DMS79 treated with DMSO at 0.1 percent for 48 hours (cell line): Measurements from ENCODE around the gene SELENOS.
A peak's percentile ranks its signal among the peaks of the same experiment; 100 is the strongest.

Experiments used
- DNase-seq: peaks from one replicate; lab custom pipeline; 2025; lab: John Stamatoyannopoulos, UW

SELENOS gene

DNA sequence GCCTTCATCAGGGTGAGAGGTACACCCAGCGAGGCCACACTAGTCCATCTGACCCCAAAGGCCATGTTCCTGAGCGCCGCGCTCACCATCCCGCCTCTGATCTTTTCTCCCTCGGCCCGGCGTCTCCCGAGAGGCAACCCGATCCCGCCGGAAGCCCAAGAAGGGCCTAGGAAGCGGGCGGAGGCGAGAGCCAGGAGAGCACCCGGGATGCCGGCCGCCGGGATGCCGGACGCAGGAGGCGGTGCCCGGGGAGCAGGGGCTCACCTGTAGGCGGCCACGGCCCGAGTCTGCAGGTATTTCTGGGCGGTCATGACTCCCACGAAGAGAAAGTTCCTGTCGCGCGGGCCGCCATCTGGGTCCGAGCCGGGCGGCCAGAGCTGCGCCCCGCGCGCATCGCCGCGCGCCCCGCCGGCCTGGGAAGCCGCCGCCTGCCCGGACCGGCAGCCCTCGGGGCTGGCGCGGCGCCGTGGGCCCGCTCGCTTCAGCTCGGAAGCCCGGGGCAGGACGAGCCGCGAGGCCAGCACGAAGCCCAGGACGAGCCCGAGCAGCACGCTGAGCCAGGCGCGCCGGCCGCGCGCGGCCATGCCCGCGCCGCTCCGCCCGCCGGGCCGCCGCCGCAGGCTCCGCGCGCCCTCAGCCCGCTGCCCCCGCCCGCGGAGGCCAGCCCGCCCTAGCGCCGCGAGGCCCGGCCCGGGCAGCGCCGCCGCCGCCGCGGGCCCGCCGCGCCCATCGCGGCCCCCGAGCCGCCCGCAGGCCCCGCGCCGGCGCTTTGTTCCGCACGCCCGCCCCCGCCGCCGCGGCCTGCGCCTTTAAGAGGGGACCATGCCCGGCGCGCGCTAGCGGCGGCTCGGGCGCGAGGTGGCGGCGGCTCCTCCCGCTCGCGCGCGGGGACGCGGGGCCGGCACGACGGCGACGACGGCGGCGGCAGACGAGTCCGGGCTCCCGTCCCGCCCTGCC is 26.1 kb downstream of the SELENOS start:
- no peak for DNase-seq

DNA sequence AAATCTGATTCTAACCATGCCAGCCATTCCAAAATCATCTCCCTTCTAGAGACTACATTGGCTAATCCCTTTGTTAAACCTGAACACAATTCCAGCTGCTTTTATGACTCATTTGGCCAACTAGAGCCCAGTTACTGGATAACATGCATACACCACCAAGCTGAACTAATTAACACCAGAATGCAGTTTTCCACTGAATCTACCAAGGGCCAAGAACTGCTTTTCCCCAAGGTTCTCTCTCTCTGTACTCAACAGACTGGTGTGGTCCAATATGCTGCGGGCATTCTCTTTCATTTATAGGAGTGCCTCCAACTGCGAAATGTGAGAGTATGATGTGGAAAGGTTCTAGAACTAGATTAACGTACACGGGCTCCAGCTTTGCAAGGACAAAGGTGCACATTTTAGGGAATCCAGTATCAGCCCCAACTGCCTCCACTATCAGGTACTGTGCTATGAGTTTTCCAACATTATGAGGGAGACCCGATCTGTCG is 26.9 kb downstream of the SELENOS start:
- no peak for DNase-seq

DNA sequence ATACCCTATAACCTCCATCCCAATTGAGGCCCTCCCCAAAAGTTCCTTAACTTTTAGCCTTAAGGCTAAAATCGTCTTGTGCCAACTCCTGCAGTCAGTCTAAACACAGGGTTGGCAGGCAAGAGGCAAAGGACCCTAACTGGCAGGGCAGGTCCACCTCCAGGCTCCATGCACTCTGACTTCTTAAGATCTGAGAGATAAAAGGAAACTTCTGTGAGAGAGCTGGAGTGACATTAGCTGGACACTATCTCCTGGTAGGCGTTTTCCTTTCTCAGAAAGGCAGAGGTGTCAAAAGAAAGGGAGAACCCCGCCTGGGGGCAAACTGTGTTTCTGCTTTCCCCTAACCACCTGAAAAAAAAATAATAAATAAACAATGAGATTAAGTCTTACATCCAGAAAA is 29.0 kb downstream of the SELENOS start:
- no peak for DNase-seq

GRCh38 chr15:101246824-101247745 is 30.2 kb downstream of the SELENOS start:
- no peak for DNase-seq

- DNase-seq = no peak
Observed at GRCh38 chr15:101246391-101246790, 30.9 kb downstream of the SELENOS start.

DNA sequence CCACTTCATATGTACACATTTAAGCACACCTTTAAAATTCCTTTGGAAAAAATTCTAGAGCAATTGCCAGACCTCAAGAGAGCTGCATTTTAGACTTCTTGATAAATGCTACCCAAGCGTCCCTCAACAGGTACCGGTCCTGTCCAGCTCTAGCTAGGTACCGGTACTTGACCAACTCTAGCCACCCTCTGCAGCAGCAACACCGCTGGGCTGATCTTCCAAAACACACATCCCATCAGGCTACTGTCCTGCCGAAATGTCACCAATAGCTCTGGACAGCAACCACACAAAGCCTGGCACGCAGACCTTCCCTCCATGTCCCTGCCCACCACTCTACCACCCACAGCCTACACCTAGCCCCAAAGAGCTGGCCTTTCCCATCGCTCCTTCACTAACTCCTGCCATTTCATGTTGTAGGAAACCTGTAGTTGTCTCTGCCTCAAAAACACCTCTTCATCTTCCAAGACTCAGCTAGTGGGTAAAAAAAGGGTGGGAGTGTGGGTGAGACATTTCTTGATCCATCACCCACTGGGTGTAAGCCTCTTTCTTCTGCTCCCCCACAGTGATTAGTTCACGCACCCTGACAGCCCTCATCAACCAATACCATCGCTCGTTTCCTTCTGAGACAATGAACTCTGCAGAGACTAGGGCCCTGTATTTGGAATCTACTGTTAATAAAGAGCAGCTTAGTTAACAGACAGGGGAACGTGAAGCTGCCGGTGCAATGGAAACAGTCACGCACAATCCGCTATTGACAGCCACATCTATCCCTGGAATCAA is 32.2 kb downstream of the SELENOS start:
- DNase-seq = no peak

DNA sequence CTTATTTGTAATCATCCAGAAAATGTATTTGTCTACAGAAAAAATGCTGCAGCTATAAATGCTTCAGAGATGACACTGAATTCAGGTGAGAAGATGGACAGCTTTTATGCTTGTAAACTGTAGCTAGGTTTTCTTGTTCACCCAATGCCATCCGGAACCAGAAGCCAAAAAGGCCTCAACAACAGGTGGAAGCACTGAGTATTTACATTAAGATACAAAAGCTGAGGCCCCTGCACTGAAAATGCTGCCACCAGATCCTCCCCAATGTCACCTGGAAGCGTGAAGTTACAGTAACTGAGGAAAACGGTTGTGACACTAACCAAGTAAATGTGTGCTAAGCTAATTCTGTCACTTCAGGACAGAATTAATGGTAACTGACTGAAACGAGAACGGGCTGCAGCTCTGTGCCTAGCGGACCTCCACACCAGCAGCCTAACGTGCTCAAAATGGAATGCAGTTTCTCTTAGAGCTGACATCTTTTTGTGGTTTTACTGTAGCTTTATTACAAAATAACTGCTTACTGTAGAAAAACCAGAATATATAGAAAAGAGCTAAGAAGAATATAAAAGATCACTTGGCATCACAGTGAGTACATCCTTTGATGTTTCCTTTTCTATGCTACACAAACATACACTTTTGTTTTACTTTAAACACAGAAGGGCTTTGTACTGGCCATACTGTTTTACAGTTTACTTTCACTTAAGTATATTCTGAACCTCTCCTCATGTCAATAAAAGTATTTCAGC is 33.1 kb downstream of the SELENOS start:
- no peak for DNase-seq

DNA sequence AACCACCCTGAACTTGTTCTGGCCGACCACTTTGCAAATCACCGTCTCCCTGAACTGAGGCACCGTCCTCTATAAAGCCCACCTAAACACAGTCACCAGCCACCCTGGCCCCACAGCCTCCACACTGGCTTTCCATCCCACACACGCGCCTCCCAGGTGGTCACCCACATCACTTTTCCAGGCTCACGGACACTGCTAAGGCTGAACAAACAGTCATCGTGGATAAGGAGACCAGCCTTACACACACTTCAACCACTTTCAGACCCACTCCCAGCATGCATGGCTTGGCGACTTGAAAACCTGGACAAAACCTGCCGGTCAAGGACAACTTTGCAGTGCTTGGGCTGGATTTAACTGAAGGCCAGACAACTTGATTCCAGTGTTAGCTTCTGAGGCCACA is 33.9 kb downstream of the SELENOS start:
- peak; percentile 7 for DNase-seq

DNA sequence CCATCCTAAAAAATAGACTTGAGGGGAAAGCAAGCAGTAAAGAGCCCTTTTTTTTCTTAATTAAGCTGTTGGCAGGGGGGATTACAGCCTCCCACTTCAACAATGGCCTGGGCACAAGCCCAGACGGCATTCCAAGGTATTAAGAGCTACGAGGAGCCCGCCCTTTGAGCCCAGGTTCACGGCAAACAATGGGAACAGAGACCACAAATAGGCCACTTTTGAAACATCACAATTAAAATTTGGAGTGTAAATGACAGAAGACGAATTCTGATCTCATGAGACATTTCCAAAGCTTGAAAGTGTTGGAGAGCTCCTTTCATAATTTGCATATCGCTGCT is 34.3 kb downstream of the SELENOS start:
- peak; percentile 58 for DNase-seq

DNA sequence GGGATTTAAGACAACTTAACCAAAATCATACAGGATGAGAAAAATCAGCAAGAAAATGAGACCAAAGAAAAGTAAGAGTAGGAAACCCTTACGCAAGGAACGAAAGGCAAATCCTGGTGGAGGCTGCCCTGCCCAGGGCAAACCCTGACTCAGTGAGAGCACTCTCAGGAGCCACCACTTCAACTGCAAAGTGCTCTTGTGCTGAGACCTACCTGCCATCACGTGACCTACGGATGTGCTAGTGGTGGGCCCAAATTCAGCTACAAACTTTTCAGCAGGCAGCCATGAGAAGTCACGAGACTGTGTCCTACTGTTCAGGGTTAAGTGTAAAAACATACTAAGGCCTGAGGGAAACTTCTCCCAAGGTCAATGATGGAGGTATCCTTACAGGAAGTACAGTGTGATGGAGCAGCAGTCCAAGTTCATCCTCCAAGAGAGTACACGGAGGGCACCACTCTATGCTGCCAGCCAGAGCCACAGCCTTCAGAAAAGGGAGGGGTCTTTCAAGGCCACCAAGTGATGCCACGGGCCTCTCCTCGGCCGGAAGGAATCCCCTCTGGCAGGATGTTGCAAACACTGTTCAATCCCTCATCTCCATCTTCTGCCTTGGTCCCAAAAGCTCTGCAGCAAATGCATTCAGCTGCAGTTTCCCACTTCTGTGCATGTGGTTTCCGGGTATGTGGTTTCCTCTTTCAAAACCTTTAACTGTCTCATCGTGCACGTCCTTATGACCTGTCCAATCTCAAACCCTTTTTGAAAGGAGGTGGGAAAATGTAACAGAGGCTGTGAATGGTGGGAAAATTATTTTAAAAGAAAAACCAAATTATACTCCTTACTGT is 34.9 kb downstream of the SELENOS start:
- peak; percentile 60 for DNase-seq

DNA sequence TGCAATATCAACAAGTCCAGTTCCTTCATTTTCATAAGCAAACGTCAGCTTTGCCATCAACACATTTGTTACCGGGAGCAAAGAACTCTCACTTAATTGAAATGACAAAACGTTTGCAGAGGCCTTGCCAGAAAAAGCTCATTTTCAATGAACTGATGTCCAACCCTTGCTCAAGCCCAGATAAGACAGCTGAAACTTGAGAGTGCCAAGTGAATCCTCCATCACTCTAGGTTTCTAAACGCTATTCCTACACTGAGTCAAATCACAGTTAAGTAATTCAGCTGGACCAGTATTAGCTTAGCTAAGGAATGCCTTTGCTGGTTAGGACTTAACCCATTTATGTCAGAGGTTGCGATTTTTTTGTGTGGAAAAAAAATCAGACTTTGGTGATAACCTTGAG is 36.9 kb downstream of the SELENOS start:
- DNase-seq = no peak

- DNase-seq = no peak
Observed at GRCh38 chr15:101239724-101240136, 37.6 kb downstream of the SELENOS start.

DNA sequence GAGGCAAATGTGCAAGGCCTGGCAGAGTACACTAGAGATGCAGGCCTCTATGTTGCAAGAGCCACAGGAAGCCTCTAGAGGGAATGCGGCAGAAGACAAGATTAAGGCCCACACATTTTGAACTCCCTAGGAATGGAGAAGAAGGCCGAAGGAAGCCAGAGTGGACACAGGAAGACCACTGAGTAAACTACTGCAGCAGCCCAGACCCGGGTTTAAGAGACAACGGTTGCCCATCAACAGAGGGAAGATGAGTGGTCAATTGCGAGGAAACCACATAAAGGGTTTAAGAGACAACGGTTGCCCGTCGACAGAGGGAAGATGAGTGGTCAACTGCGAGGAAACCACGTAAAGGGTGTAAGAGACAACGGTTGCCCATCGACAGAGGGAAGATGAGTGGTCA is 40.0 kb downstream of the SELENOS start:
- no peak for DNase-seq

DNA sequence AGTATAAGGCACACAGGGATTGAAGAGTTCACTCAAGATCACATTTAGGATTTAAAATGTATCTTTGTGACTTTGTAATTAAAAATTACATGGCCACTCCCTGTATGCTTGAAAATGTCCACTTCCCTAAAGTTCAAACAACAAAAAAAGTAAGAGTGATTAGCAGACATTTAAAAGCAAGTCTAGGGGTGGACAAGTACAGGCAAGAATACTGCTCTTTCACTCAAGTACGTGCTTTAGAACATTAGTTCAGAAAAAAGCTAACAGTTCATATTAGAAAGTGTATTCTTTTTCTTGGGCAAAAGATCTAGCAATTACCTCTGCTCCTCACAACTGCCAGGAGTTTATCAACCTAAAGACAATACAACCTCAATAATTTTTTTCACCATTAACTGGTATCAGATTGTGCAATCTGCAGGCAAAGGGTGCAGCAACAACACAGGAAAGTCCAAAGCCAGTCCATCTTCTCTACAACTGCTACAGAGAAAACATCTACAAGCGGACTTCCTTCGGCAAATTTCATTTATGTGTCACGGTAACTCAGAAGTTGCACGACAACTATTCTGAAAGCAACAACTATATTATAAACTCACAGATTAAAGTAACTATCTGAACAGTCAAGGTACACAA is 43.5 kb downstream of the SELENOS start:
- peak; percentile 37 for DNase-seq

- no peak for DNase-seq
Observed at GRCh38 chr15:101232677-101233076, 44.6 kb downstream of the SELENOS start.

DNA sequence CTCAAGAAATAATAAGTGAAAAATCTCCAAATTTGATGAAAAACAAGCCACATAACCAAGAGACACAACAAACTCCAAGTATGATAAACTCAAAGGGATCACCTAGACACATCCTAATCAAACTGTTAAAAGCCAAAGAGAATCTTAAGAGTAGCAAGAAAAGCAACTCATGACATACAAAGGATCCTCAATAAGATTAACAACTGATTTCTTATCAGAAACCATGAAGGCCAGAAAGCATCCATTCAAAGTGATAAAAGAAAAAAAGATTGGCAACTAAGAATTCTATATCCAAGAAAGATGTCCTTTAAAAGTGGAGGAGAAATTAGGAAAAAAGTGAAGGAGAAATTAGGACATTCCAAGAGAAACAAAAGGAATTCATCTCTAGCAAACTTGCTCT is 49.0 kb downstream of the SELENOS start:
- DNase-seq = no peak

- no peak for DNase-seq
Observed at GRCh38 chr15:101225658-101226057, 51.6 kb downstream of the SELENOS start.
